NCI-H1930 (cell line): ENCODE results near the gene ZNF579.
A peak's percentile ranks its signal among the peaks of the same experiment; 100 is the strongest.

Experiments
- DNase-seq, 2 experiments: peaks; one replicate each; lab custom pipeline; 2025; lab: John Stamatoyannopoulos, UW

ZNF579 gene, protein sequence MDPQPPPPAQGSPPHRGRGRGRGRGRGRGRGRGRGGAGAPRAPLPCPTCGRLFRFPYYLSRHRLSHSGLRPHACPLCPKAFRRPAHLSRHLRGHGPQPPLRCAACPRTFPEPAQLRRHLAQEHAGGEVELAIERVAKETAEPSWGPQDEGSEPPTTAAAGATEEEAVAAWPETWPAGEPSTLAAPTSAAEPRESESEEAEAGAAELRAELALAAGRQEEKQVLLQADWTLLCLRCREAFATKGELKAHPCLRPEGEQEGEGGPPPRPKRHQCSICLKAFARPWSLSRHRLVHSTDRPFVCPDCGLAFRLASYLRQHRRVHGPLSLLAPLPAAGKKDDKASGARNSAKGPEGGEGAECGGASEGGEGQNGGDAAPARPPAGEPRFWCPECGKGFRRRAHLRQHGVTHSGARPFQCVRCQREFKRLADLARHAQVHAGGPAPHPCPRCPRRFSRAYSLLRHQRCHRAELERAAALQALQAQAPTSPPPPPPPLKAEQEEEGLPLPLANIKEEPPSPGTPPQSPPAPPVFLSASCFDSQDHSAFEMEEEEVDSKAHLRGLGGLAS

DNA sequence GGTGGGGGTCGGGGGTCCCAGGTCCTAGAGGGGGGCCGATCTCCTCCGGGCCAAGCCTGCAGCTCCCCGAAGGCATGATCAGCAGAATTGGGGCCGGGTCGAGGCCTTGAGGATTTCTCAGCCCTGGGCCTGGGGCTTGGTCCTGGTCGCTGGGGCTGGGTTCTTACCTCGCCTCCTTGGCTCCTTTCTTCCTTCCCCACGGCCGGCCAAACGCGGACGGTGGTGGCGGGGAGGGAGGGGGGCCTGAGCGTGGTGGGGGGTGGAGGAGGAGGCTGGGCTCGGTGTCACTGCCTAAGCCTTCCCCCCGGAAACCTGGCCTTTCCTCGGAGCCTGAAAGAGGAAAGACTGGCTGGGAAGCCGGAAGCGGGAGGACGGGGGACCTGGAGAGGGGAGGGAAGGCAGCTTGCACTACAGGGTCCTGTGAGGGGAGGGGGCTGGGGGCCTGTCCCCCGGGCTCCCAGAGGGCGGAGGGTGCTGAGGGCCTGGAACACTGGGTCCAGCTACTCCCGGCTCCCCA lies at the start of gene ZNF579:
TSS of gene ZNF579 (minus strand) at position 221 of the 517 bp plus-strand sequence. CDS start 1,209 bp downstream, outside the sequence.
- DNase-seq, result peak; percentile 89 to 92

DNA sequence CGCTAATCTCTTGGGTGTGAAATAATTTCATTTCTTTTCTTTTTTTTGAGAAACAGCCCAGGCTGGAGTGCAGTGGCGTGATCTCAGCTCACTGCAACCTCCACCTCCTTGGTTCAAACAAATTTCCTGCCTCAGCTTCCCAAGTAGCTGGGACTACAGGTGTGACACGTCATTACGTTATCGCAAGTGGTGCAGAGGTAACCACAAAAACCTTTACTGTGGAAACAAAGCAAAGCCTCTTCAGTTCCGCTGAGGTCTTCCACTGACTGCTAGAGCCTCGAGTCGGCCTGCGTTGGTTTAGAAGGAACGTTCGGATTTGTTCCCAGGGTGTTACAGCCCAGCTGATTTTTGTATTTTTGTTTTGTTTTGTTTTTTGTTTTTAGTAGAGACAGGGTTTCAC lies 45.7 kb upstream of the ZNF579 start:
- DNase-seq, result no peak

DNA sequence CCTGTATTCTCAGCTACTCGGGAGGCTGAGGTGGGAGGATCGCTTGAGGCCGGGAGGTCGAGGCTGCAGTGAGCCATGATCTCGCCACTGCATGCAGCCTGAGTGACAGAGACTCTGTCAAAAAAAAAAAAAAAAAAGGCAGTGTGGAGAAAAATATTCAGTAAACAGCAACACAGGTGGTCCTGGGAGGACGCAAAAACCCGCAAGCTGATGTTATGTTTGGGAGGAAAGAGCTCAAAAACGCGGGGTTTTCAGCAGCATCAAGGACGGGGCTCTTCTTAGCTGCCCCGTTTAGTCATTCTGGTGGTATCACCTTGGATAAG lies 44.3 kb upstream of the ZNF579 start:
- no peak for DNase-seq

DNA sequence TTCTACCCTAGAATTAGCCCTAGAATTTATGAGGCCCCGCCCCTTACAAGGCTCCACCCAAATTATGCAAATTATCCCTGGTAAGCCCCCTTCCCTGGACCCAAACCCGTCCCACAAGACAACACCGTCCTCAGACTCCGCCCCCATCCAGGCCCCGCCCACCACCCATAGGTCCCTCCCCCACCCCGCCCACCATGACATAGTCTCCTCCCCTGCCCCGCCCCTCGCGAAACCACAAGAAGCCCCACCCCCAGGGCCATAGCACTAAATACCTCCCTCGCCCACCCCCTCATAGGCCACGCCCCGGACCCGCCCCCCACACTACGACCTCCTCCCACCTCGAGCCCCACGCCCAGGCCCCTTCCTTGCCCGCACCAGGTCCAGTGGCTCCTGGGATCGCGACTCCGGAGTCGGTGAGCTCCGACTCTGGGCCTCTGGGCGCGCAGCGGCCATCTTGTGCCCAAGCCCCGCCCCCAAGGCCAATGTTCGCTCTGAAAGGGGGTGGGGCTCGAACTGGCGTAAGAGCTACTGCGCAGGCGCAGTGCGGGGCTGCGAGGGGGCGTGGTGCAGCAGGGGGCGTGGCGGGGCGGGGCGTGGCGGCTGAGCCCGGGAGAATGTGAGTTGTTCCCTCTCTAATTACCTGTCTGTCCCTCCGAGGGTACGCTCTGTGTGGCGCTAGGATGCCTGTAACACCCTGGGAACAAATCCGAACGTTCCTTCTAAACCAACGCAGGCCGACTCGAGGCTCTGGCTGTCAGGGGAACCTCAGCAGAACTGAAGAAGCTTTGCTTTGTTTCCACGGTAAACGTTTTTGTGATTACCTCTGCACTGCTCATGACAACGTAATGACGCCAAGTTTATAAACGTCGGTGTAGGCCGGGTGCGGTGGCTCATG lies 43.7 kb upstream of the ZNF579 start, which contains the start of gene ZNF784:
TSS of gene ZNF784 (minus strand) at position 458 of the 895 bp plus-strand sequence. CDS start at position 453, 5 bp downstream.
- peak; percentile 94 to 95 for DNase-seq

DNA sequence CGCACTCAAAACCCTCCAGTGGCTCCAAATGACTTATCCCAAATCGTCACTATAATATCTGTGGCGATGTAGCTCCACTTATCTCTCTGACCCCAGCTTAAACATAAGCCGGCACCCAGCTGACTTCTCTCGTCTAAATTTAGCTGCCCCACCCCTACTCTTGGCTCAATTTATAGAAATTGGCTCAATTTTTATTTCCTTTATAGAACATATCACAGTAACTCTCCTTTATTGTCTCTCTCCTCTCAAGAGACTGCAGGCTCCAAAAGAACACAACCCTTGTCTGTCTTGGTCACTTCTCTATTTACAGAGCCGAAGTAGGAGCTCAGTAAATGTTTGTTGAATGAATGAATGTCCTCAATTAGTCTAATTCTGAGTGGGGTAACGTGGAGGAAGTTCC lies 42.9 kb upstream of the ZNF579 start:
- no peak for DNase-seq

DNA sequence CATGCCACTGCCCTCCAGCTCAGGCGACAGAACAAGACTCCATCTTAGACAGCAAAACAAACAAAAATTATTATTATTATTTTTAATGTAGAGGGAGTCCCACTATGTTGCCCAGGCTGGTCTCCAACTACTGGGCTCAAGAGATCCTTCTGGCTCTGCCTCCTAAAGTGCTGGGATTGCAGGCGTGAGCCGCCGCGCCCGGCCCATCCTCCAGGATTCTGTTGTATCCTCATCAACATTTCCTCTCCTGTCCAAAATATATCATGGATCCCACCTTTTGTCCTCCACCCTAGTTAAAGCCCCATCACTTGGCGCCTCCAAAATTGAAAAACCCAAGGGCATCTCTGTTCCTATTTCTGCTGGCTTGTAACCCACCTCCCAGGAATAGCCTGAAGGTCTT lies 42.5 kb upstream of the ZNF579 start:
- DNase-seq, result no peak

DNA sequence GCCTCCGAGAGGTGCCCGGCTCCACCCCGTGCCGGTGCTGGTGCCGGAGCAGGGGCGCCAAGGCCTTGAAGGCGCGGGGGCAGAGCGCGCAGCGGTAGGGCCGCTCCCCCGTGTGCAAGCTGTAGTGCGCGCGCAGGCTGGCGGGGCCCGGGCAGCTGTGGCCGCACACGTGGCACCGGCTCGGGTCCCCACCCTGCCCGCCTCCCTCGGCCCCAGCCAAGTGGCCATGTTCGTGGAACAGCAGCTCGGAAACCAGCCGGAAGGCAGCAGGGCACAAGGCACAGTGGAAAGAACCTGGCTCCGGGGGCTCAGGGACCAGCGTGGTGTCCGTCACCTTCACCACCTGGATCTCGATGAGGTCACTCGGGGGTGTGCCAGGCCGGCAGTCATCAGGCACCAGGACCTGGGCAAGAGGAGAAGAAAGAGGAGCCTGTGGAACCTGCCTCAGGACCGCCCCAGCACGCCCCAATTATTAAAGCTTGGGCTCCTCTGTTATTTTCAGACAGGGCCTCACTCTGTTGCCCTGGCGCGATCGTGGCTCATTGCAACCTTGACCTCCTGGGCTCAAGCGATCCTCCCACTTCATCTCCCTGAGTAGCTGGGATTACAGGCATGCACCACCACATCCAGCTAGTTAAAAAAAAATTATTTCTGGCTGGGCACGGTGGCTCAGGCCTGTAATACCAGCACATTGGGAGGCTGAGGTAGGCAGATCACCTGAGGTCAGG lies 41.8 kb upstream of the ZNF579 start:
- no peak for DNase-seq

DNA sequence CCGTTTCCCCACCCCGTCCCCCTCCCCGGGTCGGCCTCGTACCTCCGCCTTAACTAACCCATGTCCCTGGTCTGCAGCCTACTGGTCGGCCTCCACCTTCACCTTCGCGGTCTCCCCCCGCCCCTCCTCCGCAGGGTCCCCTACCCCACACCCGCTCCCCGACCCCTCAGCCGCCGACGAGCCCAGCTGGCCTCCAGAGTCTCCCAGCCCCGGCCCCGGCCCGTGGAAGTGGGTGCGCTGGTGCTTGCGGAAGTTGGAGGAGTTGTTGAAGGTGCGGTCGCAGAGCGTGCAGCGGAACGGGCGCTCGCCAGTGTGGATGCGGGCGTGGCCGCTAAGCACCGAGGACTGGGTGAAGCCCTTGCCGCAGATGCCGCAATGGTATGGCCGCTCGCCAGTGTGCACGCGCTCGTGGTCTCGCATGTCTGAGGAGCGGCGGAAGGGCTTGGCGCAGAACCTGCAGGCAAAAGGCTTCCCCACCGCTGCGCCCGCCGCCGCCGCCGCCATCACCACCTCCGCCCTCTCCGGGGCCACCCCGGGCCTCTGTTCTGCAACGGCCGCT lies 41.1 kb upstream of the ZNF579 start:
- DNase-seq, result no peak

DNA sequence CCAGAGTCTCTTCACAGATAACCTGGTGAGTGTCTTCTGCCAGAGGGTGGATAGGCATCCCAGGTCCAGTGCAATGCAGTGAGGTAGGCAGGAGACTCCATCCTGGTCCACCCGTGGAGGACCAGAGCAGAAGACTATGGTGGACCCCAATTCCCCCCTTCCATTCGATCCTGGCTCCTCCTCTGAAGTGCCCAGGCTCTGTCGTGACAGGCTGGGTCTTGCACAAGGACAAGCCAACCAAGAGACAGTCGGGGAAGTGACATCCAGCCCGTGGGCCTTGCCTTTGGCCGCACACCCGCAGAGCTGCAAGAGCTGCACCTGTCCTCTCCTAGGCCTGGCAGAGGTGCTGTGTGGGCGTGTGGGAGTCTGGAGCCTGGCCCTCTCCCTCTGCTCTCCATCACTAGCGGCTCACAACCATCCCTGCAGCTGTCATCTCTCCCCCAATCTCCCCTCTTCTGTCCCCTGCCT lies 40.6 kb upstream of the ZNF579 start:
- DNase-seq, result no peak

DNA sequence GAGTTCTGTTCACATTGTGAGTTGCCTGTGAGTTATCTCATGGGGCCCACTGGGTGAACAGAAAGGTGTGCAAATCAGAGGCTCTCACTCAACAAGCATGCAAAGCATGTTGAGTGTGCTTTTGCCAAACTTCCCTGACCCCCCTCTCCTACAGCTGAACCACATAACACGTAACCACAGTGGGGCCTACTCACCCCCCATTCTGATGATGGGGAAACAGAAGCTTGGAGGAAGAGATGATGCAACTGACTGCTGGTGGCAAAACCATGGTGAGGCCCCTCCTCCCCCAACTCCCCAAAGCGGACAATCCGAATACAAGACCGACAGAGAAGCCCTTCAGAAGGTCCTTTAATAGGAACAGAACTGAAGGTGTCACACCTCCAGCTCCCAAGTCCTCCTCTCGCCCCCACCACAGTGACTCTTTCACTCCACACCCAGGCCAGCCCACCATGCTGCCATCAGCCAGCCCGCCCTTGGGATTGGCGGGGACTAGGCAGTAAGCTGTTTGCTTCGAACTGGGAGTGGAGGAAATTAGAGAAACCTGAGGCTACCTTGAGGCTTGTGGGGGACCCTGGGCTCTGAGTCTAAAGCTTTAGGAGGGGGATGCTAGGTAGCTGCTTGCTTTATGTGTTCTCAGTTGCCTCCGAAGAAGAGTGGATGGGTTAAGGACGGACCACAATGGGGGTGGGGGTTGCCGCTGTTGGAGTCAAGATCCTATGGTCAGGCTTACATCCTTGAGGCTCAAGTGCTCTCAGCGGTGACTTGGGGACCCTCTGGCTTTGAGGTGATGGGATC lies 40.0 kb upstream of the ZNF579 start:
- no peak for DNase-seq

DNA sequence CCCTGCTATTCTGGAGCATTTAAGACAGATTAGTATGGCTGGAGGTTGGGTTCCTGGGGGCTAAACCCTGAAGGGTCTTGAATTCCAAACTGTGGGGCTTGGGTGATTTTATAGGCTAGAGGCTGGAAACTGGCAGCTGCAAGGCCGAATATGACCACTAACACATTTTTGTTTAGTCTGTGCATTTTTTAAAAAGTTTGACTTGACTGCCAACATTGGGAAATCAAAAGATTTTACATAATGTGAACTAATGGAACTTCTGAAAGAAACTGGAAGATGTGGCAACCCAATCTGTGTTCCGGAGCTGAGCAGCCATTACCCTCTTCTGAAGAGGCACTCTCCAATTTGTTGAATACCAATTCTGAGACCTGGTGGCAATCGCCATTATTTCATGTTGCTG lies 38.6 kb upstream of the ZNF579 start:
- no peak for DNase-seq

DNA sequence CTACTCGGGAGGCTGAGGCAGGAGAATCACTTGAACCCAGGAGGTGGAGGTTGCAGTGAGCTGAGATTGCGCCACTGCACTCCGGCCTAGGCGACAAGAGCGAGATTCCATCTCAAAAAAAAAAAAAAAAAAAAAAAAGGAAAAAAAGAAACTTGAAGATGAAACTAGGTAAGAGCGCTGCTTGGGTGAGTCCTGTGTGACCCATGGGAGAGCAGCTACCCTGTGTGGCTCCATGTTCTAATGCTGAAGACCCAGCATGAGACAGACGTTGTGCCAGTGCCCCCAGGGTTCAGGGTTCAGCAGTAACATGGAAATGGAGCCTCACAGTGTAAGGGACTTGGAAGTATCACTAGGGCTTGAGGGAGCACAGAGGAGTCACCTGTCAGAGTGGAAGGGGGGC lies 37.8 kb upstream of the ZNF579 start:
- DNase-seq, result no peak

DNA sequence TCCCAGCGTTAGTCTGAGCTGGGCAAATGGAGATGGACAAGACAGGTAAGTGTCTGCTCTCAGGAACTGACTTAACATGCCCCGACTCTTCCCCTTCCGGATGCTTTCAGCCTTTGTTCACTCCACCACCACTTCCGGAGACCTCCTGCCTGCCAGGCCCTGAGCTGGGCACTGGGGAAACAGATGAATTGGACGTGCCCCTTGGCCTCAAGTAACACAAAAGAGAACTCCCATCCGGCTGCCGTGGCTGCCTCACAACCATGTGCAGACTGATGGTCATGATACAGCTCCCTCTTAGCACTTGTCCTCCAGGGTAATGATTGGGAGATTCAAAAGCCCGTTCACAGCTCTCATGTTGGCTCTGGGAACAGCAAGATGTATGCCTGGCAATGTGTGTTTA lies 36.8 kb upstream of the ZNF579 start:
- no peak for DNase-seq

DNA sequence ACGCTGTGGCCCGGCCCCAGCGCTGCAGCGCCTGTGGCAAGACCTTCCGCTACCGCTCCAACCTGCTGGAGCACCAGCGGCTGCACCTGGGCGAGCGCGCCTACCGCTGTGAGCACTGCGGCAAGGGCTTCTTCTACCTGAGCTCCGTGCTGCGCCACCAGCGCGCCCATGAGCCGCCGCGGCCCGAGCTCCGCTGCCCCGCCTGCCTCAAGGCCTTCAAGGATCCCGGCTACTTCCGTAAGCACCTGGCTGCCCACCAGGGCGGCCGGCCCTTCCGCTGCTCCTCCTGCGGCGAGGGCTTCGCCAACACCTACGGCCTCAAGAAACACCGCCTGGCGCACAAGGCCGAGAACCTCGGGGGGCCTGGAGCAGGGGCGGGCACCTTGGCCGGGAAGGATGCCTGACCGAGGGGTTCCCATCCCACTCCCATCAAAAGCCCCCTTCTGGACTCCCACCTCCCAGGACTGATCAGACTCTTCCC lies 35.8 kb upstream of the ZNF579 start:
- no peak for DNase-seq

DNA sequence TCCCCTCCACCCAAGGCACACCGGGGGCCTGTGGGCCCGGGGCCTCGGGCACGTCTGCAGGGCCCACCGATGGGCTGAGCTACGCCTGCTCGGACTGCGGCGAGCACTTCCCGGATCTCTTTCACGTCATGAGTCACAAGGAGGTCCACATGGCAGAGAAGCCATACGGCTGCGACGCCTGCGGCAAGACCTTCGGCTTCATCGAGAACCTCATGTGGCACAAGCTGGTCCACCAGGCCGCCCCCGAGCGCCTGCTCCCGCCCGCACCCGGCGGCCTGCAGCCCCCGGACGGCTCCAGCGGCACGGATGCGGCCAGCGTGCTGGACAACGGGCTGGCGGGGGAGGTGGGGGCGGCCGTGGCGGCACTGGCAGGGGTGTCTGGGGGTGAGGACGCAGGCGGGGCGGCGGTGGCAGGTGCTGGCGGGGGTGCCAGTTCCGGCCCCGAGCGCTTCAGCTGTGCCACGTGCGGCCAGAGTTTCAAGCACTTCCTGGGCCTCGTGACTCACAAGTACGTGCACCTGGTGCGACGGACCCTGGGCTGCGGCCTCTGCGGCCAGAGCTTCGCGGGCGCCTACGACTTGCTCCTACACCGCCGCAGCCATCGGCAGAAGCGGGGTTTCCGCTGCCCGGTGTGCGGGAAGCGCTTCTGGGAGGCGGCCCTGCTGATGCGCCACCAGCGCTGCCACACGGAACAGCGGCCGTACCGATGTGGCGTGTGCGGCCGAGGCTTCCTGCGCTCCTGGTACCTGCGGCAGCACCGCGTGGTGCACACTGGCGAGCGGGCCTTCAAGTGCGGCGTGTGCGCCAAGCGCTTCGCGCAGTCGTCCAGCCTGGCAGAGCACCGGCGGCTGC lies 35.1 kb upstream of the ZNF579 start:
- DNase-seq, result no peak

DNA sequence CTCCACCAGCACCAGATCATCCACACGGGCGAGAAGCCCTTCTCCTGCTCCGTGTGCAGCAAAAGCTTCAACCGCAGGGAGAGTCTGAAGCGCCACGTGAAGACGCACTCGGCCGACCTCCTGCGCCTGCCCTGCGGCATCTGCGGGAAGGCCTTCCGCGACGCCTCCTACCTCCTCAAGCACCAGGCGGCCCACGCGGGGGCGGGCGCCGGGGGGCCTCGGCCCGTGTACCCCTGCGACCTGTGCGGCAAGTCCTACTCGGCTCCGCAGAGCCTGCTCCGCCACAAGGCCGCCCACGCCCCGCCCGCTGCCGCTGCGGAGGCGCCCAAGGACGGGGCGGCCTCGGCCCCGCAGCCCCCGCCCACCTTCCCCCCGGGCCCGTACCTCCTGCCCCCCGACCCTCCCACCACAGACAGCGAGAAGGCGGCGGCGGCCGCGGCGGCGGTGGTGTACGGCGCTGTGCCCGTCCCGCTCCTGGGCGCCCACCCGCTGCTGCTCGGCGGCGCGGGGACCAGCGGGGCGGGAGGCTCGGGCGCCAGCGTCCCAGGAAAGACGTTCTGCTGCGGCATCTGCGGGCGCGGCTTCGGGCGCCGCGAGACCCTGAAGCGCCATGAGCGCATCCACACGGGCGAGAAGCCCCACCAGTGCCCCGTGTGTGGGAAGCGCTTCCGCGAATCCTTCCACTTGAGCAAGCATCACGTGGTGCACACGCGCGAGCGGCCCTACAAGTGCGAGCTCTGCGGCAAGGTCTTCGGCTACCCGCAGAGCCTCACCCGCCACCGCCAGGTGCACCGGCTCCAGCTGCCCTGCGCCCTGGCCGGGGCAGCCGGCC lies 34.3 kb upstream of the ZNF579 start:
- no peak for DNase-seq

DNA sequence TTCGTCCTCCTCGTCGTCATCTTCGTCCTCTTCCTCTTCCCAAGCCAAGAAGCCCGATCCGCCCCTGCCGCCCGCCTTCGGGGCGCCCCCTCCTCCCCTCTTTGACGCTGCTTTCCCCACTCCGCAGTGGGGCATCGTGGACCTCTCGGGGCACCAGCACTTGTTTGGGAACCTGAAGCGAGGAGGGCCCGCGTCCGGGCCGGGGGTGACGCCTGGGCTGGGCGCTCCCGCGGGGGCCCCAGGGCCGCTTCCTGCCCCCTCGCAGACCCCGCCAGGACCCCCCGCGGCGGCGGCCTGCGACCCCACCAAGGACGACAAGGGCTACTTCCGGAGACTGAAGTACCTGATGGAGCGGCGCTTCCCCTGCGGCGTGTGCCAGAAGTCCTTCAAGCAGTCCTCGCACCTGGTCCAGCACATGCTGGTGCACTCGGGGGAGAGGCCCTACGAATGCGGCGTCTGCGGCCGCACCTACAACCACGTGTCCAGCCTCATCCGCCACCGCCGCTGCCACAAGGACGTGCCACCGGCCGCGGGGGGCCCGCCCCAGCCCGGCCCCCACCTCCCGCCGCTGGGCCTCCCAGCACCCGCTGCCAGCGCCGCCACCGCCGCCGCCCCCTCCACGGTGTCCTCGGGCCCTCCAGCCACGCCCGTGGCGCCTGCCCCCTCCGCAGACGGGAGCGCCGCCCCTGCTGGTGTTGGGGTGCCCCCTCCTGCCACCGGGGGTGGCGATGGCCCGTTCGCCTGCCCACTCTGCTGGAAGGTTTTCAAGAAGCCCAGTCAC lies 33.5 kb upstream of the ZNF579 start:
- no peak for DNase-seq

DNA sequence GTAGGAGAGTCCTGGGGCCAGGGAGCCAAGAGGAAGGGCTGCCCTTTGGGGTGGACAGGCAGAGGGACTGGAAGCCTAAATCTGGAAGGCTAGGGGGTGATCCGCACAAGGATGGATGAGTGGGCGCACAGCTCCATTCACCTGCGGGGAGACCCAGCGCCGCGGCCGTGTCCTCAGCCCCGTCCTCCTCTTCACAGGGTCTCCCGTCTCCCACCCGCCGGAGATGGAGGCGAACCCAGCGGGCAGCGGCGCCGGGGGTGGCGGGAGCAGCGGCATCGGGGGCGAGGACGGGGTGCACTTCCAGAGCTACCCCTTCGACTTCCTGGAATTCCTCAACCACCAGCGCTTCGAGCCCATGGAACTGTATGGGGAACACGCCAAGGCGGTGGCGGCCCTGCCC lies 32.7 kb upstream of the ZNF579 start:
- DNase-seq, result no peak
